Neural cell (in vitro differentiated cells): ENCODE measurements around the gene JMJD7. TPM values are rescaled to one million over a fixed set of nuclear protein-coding genes. Genes with fewer than 3 reads are reported as not detected.

Experiments
- H2AFZ ChIP-seq: fragments of 200-600, 300-800 bp; sonication (generic), shearing (Covaris generic); 2 replicates; pipeline ENCODE4 v1.6.0; 2014; ENCODE audit warnings: low read depth, mild to moderate bottlenecking, antibody characterized with exemption, low read length, moderate library complexity
- H3F3A ChIP-seq: fragments of 200-600 bp; shearing (Covaris generic); 2 replicates; pipeline ENCODE4 v1.6.1; 2016; ENCODE audit warnings: mild to moderate bottlenecking, moderate library complexity, mixed read lengths, antibody characterized with exemption, low read length; ENCODE audit not compliant: insufficient read depth, poor library complexity, severe bottlenecking
- H3K27ac ChIP-seq: fragments of 200-600, 300-800 bp; sonication (generic), shearing (Covaris generic); 2 replicates; pipeline ENCODE4 v1.5.1; 2014; ENCODE audit warnings: mild to moderate bottlenecking, low read length, moderate library complexity
- H3K27me3 ChIP-seq: fragments of 300-800, 200-600 bp; sonication (generic), shearing (Covaris generic); 2 replicates; pipeline ENCODE4 v1.6.0; 2014; ENCODE audit warnings: mild to moderate bottlenecking, low read depth, low read length, moderate library complexity; ENCODE audit not compliant: insufficient read depth
- H3K36me3 ChIP-seq: fragments of 300-800, 200-600 bp; sonication (generic), shearing (Covaris generic); 2 replicates; pipeline ENCODE4 v1.5.1; 2014; ENCODE audit warnings: mild to moderate bottlenecking, antibody characterized with exemption, low read length, moderate library complexity; ENCODE audit not compliant: insufficient read depth
- H3K4me2 ChIP-seq: fragments of 300-800, 200-600 bp; sonication (generic), shearing (Covaris generic); 2 replicates; pipeline ENCODE4 v1.6.0; 2014; ENCODE audit warnings: mild to moderate bottlenecking, low read length
- H3K4me3 ChIP-seq: fragments of 300-800, 200-600 bp; sonication (generic), shearing (Covaris generic); 2 replicates; pipeline ENCODE4 v1.5.1; 2014; ENCODE audit warnings: mild to moderate bottlenecking, low read length, moderate library complexity
- H3K79me2 ChIP-seq: fragments of 200-600 bp; shearing (Covaris generic); replicated peaks from 2 replicates; pipeline ENCODE4 v1.6.0; 2014; ENCODE audit warnings: mild to moderate bottlenecking, low read length, moderate library complexity; ENCODE audit not compliant: insufficient read depth
- H3K9ac ChIP-seq: fragments of 300-800, 200-600 bp; sonication (generic), shearing (Covaris generic); 2 replicates; pipeline ENCODE4 v1.6.1; 2016; ENCODE audit warnings: mild to moderate bottlenecking, low read length, mixed read lengths
- H3K9me2 ChIP-seq: fragments of 200-600 bp; shearing (Covaris generic); 2 replicates; pipeline ENCODE4 v1.6.1; 2016; ENCODE audit warnings: mild to moderate bottlenecking, low read length, mixed read lengths; ENCODE audit not compliant: insufficient read depth
- H3K9me3 ChIP-seq: fragments of 200-600, 300-800 bp; sonication (generic), shearing (Covaris generic); 2 replicates; pipeline ENCODE4 v1.6.1; 2016; ENCODE audit warnings: mild to moderate bottlenecking, mixed run types, low read length, moderate library complexity, mixed read lengths
- H4K20me1 ChIP-seq: fragments of 200-600 bp; shearing (Covaris generic); 2 replicates; pipeline ENCODE4 v1.6.1; 2016; ENCODE audit warnings: mild to moderate bottlenecking, mixed run types; ENCODE audit not compliant: insufficient read depth
- CTCF ChIP-seq: fragments of 450-650 bp; IDR thresholded peaks from 2 replicates; pipeline ENCODE4 v1.5.1; 2014; ENCODE audit warnings: antibody characterized with exemption, mild to moderate bottlenecking, moderate library complexity; ENCODE audit not compliant: poor library complexity, severe bottlenecking
- EP300 ChIP-seq: fragments of 450-650 bp; conservative IDR thresholded peaks from 2 replicates; pipeline ENCODE4 v1.6.1; 2014; ENCODE audit warnings: antibody characterized with exemption, mild to moderate bottlenecking, moderate library complexity; ENCODE audit not compliant: poor library complexity, severe bottlenecking
- EZH2 ChIP-seq: fragments of 200-600, 300-800 bp; shearing (Covaris generic), sonication (generic); IDR thresholded peaks from 2 replicates; pipeline ENCODE4 v1.6.1; 2014; ENCODE audit warnings: antibody characterized with exemption, low read length, borderline replicate concordance, mild to moderate bottlenecking; ENCODE audit not compliant: insufficient read depth, poor library complexity, severe bottlenecking
- MXI1 ChIP-seq: fragments of 450-650 bp; conservative IDR thresholded peaks from 2 replicates; pipeline ENCODE4 v1.6.1; 2014; ENCODE audit warnings: antibody characterized with exemption, mild to moderate bottlenecking; ENCODE audit not compliant: poor library complexity, severe bottlenecking
- POLR2AphosphoS5 ChIP-seq: IDR thresholded peaks from 2 replicates; pipeline ENCODE4 v1.6.1; 2012
- RAD21 ChIP-seq: fragments of 450-650 bp; conservative IDR thresholded peaks from 2 replicates; pipeline ENCODE4 v1.6.1; 2014; ENCODE audit warnings: antibody characterized with exemption, mild to moderate bottlenecking, moderate library complexity
- REST ChIP-seq: IDR thresholded peaks from 2 replicates; pipeline ENCODE4 v1.6.1; 2012; ENCODE audit warnings: borderline replicate concordance
- SMC3 ChIP-seq: fragments of 450-650 bp; conservative IDR thresholded peaks from 2 replicates; pipeline ENCODE4 v1.6.1; 2014; ENCODE audit warnings: antibody characterized with exemption, mild to moderate bottlenecking, moderate library complexity; ENCODE audit not compliant: poor library complexity
- TAF1 ChIP-seq: IDR thresholded peaks from 2 replicates; pipeline ENCODE4 v1.6.1; 2012; ENCODE audit warnings: low read depth
- polyA plus RNA-seq: library from polyadenylated mRNA; depleted of rRNA; stranded (reverse); fragments of >200 nt; gene quantifications from 2 replicates; pipeline ENCODE4 v1.2.3, GENCODE V29; 2014

The JMJD7 gene
- polyA plus RNA-seq, 1 donor from 2014 or later: 14.0 TPM

GRCh38 chr15:41780727-41781126 lies 47.2 kb upstream of the JMJD7 start:
- Histone ChIP-seq H3K27ac (no peak overlapping the region), H3K79me2 (peaks cover 38% of the 10 kb centered on the region), H3K27me3 (no peaks in the 10 kb centered on the region), H3K9ac (no peak overlapping the region), H3K4me2 (no peak overlapping the region), H4K20me1 (no peaks in the 10 kb centered on the region), H3K9me2 (no peaks in the 10 kb centered on the region), H3K4me3 (no peak overlapping the region), H2AFZ (no peak overlapping the region), H3F3A (no peaks in the 10 kb centered on the region), H3K36me3 (no peaks in the 10 kb centered on the region), H3K9me3 (no peaks in the 10 kb centered on the region)
- TF ChIP-seq MXI1 (no peak), CTCF (no peak), REST (no peak), EZH2 (no peak), EP300 (no peak), RAD21 (no peak), SMC3 (no peak), POLR2AphosphoS5 (no peak)

GRCh38 chr15:41782371-41783282 lies 45.3 kb upstream of the JMJD7 start:
- Histone ChIP-seq H3K9me2 (no peaks in the 10 kb centered on the region), H3K27ac (no peak overlapping the region), H3K36me3 (no peaks in the 10 kb centered on the region), H3K9ac (no peak overlapping the region), H3K27me3 (no peaks in the 10 kb centered on the region), H4K20me1 (no peaks in the 10 kb centered on the region), H3K79me2 (peaks cover 21% of the 10 kb centered on the region), H3K4me3 (no peak overlapping the region), H3F3A (no peaks in the 10 kb centered on the region), H3K4me2 (no peak overlapping the region), H3K9me3 (no peaks in the 10 kb centered on the region), H2AFZ (no peak overlapping the region)
- no peak for TF ChIP-seq REST
- TF ChIP-seq CTCF: no peak
- no peak for TF ChIP-seq TAF1
- TF ChIP-seq EZH2: no peak
- TF ChIP-seq SMC3: no peak
- no peak for TF ChIP-seq RAD21
- TF ChIP-seq MXI1: no peak
- no peak for TF ChIP-seq POLR2AphosphoS5
- no peak for TF ChIP-seq EP300
